ENCODE data around the gene DMRT1.
"Not testable (repeated sequence)": the region's sequence is repeated elsewhere in the genome, so short reads cannot be mapped to it uniquely, and the experiment has no call there.

DMRT1 gene

GRCh38 chr9:860706-861105 lies 19.2 kb downstream of the DMRT1 start:
- no peak for DNase-seq

GRCh38 chr9:861525-861924 lies 20.0 kb downstream of the DMRT1 start:
- not testable (repeated sequence) for DNase-seq

GRCh38 chr9:875119-875962 lies 33.8 kb downstream of the DMRT1 start:
- no peak for DNase-seq

GRCh38 chr9:876425-876824 lies 34.9 kb downstream of the DMRT1 start:
- no peak for DNase-seq

- DNase-seq, result no peak
These were observed 36.7 kb downstream of the DMRT1 start for GRCh38 chr9:878239-878638.

GRCh38 chr9:880725-881124 lies 39.2 kb downstream of the DMRT1 start:
- DNase-seq, result no peak

- DNase-seq, result no peak
These were observed 41.0 kb downstream of the DMRT1 start for GRCh38 chr9:882416-882924.

GRCh38 chr9:883011-883410 lies 41.5 kb downstream of the DMRT1 start:
- no peak for DNase-seq

- no peak for DNase-seq
These were observed 45.4 kb downstream of the DMRT1 start for GRCh38 chr9:886886-887285.

GRCh38 chr9:892123-892522 lies 50.6 kb downstream of the DMRT1 start:
- no peak for DNase-seq

- DNase-seq, result no peak
These were observed 51.6 kb downstream of the DMRT1 start for GRCh38 chr9:893115-893514.

- DNase-seq, result peak; percentile 5 to 53
These were observed 52.4 kb downstream of the DMRT1 start for GRCh38 chr9:893843-894420.

- peak; percentile 2 to 25 for DNase-seq
These were observed 58.1 kb downstream of the DMRT1 start for GRCh38 chr9:899440-900184.

- DNase-seq, result no peak
These were observed 62.4 kb downstream of the DMRT1 start for GRCh38 chr9:903886-904285.

- no peak for DNase-seq
These were observed 64.4 kb downstream of the DMRT1 start for GRCh38 chr9:905906-906305.

GRCh38 chr9:908536-909205 lies 67.2 kb downstream of the DMRT1 start:
- DNase-seq, result no peak

- no peak for DNase-seq
These were observed 69.5 kb downstream of the DMRT1 start for GRCh38 chr9:911005-911404.

- DNase-seq, result no peak
These were observed 71.3 kb downstream of the DMRT1 start for GRCh38 chr9:912776-913175.

GRCh38 chr9:913526-913925 lies 72.0 kb downstream of the DMRT1 start:
- not testable (repeated sequence) for DNase-seq

GRCh38 chr9:917730-918129 lies 76.2 kb downstream of the DMRT1 start:
- no peak for DNase-seq

GRCh38 chr9:920927-921326 lies 79.4 kb downstream of the DMRT1 start:
- DNase-seq, result no peak

- DNase-seq, result no peak
These were observed 80.7 kb downstream of the DMRT1 start for GRCh38 chr9:922171-922570.

- no peak for DNase-seq
These were observed 81.2 kb downstream of the DMRT1 start for GRCh38 chr9:922731-923130.
